ENCODE measurements around the gene TMEM37.

GRCh38 chr2:119464981-119465380 lies 33.3 kb downstream of the TMEM37 start:
- TF ChIP-seq, protein P1, sequence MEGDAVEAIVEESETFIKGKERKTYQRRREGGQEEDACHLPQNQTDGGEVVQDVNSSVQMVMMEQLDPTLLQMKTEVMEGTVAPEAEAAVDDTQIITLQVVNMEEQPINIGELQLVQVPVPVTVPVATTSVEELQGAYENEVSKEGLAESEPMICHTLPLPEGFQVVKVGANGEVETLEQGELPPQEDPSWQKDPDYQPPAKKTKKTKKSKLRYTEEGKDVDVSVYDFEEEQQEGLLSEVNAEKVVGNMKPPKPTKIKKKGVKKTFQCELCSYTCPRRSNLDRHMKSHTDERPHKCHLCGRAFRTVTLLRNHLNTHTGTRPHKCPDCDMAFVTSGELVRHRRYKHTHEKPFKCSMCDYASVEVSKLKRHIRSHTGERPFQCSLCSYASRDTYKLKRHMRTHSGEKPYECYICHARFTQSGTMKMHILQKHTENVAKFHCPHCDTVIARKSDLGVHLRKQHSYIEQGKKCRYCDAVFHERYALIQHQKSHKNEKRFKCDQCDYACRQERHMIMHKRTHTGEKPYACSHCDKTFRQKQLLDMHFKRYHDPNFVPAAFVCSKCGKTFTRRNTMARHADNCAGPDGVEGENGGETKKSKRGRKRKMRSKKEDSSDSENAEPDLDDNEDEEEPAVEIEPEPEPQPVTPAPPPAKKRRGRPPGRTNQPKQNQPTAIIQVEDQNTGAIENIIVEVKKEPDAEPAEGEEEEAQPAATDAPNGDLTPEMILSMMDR (IDR thresholded peaks at IDR 0.05; ENCODE audit: poor library complexity) = no peak
- no peak for TF ChIP-seq EZH2 (IDR thresholded peaks at IDR 0.05; ENCODE audit: borderline replicate concordance)
- TF ChIP-seq EZH2phosphoT487 (IDR thresholded peaks at IDR 0.05; ENCODE audit: low read depth, severe bottlenecking, unreplicated experiment) = no peak
